Lower leg skin (tissue), 4 donors: Measurements from ENCODE around the gene SLC7A10. TPM values are rescaled to one million over a fixed set of nuclear protein-coding genes. Genes with fewer than 3 reads are reported as not detected.
"Not testable (repeated sequence)": the region's sequence is repeated elsewhere in the genome, so short reads cannot be mapped to it uniquely, and the experiment has no call there.

Source experiments
- DNase-seq, 2 donors: peaks; one replicate each; pipeline ENCODE4 v3.0.0-alpha.2; 2019; ENCODE audit warnings: low spot score in 2 of 2
- H3K4me3 ChIP-seq: fragments of 200-600 bp; sonication (generic); 2 replicates; pipeline ENCODE4 v1.5.1; 2017; ENCODE audit warnings: mild to moderate bottlenecking, low read depth; ENCODE audit not compliant: poor library complexity, severe bottlenecking
- POLR2A ChIP-seq, 2 donors: fragments of 450-650 bp; IDR thresholded peaks; one replicate each; pipeline ENCODE4 v1.6.1; 2016 to 2017; ENCODE audit warnings: antibody characterized with exemption in 2 of 2, mild to moderate bottlenecking in 1 of 2, moderate library complexity in 1 of 2
- WGBS, 2 donors: methylation state at CpG; one replicate each; pipeline ENCODE4 v1.1.5; 2018; 5-methylcytosine and 5-hydroxymethylcytosine counted together
- intact Hi-C: fragments of 100-400 bp; cut with DNase I; formaldehyde crosslinking; loops from one replicate; pipeline ENCODE4 v1.15.0; 2023; ENCODE audit warnings: low total_unique reads
- total RNA-seq, 4 donors: library from RNA; depleted of rRNA; stranded (reverse); fragments of >200 nt; gene quantifications; one replicate each; pipeline ENCODE4 v1.1.0, GENCODE V29; 2016
- TF ChIP-seq, protein P1 (sequence below), 3 donors: fragments of 450-650 bp; IDR thresholded peaks; one replicate each; pipeline ENCODE4 v1.5.1; 2016; ENCODE audit warnings: antibody characterized with exemption in 3 of 3, mild to moderate bottlenecking in 3 of 3, moderate library complexity in 2 of 3

Gene SLC7A10
- total RNA-seq, 4 donors from 2014 or later = 0.62 TPM; not detected in 3

DNA sequence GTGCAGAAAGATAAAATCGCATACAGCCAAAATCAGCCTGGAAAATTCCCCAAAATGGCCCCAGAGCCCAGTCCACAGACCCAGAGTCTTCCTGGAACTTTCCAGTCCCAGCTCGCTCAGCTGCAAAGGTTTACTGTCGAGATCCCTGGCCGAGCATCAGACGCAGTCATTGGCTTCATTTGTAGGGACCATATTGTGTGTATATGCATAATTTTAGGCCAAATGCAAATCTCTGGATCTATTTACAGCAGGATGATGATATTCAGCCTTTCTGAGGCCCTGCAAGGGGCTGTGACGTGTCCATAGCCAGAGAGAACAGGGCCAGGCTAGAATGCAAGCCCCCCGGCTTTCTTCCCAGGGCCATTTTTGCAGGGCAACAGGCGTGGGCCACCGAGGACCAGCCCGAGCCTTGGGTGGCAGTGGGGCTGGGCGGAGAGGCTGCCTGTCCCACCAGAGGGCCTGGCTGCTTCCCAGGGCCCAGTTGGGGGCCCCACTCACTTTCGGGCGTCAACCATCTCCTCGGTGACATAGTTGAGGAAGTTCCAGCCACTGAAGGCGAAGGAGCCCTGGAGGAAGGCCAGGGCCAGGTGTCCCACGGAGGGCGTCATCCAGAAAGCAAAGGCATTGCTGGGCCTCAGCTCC lies 13.7 kb downstream of the SLC7A10 start:
- DNase-seq = no peak
- intact Hi-C loops = no loop called here
- TF ChIP-seq, protein P1, sequence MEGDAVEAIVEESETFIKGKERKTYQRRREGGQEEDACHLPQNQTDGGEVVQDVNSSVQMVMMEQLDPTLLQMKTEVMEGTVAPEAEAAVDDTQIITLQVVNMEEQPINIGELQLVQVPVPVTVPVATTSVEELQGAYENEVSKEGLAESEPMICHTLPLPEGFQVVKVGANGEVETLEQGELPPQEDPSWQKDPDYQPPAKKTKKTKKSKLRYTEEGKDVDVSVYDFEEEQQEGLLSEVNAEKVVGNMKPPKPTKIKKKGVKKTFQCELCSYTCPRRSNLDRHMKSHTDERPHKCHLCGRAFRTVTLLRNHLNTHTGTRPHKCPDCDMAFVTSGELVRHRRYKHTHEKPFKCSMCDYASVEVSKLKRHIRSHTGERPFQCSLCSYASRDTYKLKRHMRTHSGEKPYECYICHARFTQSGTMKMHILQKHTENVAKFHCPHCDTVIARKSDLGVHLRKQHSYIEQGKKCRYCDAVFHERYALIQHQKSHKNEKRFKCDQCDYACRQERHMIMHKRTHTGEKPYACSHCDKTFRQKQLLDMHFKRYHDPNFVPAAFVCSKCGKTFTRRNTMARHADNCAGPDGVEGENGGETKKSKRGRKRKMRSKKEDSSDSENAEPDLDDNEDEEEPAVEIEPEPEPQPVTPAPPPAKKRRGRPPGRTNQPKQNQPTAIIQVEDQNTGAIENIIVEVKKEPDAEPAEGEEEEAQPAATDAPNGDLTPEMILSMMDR (IDR thresholded peaks at IDR 0.05) = no peak
- no peak for TF ChIP-seq POLR2A (IDR thresholded peaks at IDR 0.05)
- WGBS, 2 donors = 69 to 76% methylated on average over 16 of the region's 17 CpGs
- H3K4me3 ChIP-seq = no peak overlapping the region

GRCh38 chr19:33210266-33210940 lies 15.2 kb downstream of the SLC7A10 start:
- intact Hi-C loops = no loop called here
- TF ChIP-seq POLR2A (IDR thresholded peaks at IDR 0.05) = no peak
- TF ChIP-seq, protein P1 (IDR thresholded peaks at IDR 0.05) = no peak
- H3K4me3 ChIP-seq = no peak overlapping the region
- no peak for DNase-seq
- 89 to 90% methylated on average over 17 to 20 of the region's 22 CpGs for WGBS, 2 donors

- intact Hi-C loops = loop anchor here (10.0 kb wide), 1 partner anchor 545 kb away; no protein-coding TSS in a partner anchor
- 95 to 96% methylated on average over 7 of the region's 7 CpGs for WGBS, 2 donors
- DNase-seq, H3K4me3 ChIP-seq: not testable (repeated sequence)
These were observed 15.8 kb downstream of the SLC7A10 start for GRCh38 chr19:33209850-33210230.

DNA sequence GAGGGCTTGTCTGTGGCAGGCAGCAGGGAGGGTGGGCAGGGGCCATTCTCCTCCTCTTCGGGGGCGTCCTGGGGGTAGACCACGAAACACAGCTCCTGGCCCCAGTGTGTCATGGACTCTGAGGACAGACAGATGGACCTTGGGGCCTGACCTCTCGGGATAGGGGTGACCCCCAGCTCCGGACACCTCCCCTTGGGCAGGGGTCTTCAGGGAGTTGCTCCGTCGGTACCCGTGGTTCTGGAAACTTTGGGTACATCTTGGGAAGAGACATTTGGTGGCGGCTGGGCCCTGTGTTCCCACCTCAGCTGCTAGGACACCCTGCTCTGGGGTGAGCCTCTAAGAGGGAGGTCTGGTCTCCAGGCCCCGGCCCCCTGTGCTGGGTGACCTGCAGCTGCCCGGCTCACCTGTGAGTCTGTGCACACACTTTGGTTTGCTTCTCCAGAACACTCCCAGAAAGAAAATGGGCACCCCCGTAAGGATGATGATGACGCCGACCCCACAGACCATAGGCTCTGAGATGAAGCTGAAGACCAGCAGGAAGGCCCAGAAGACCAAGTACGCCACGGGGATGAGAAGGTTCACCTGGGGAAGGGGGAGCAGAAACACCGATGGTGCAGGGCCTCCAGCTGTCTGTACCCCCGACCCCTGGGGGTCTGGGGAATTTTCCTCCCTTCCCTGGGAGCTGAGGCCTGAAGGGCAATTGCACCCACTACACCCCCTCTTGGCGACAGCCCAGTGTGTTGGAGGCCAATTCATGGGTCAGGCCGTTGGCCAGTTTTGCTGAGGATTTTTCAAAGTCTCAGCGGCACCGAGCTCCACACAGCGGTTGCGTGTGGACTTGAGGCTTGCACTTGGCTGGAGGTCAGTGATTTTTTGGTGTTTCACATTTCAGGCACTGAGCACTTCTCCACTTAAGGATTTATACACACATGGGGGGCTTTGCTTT lies 16.5 kb downstream of the SLC7A10 start:
- DNase-seq = no peak
- TF ChIP-seq, protein P1 (IDR thresholded peaks at IDR 0.05) = no peak
- TF ChIP-seq POLR2A (IDR thresholded peaks at IDR 0.05) = no peak
- H3K4me3 ChIP-seq = no peak overlapping the region
- WGBS, 2 donors = 86 to 88% methylated on average over 22 to 24 of the region's 24 CpGs
- intact Hi-C loops = loop anchor here (10.0 kb wide), 1 partner anchor 546 kb away; no protein-coding TSS in a partner anchor

GRCh38 chr19:33208371-33208895 lies 17.2 kb downstream of the SLC7A10 start:
- no peak for DNase-seq
- 63 to 72% methylated on average over 10 to 11 of the region's 11 CpGs for WGBS, 2 donors
- TF ChIP-seq, protein P1 (IDR thresholded peaks at IDR 0.05) = no peak
- no peak for TF ChIP-seq POLR2A (IDR thresholded peaks at IDR 0.05)
- intact Hi-C loops = loop anchor here (10.0 kb wide), 1 partner anchor 546 kb away; no protein-coding TSS in a partner anchor
- H3K4me3 ChIP-seq = no peak overlapping the region
